ENCODE results near the gene OR1K1. TPM values are rescaled to one million over a fixed set of nuclear protein-coding genes. Genes with fewer than 3 reads are reported as not detected.

OR1K1 gene
- total and polyA plus RNA-seq, 10 of the 15 experiments (the other 5 are each of a cell fraction or from before 2014, with no cell fraction given) = not detected

- intact Hi-C loops (cut with micrococcal nuclease; ENCODE audit: unreplicated experiment) (no loop called here), in situ Hi-C loops (cut with MboI) (loop anchor here (5.0 to 10.0 kb wide), 3 partner anchors 350 to 718 kb away; partner anchors contain the start of gene TTLL11)
- ChIA-PET CTCF (interaction anchor here (0.6 to 5.4 kb wide), 4 partner anchors 347 to 462 kb away, joined by 3 to 81 read pairs (median 4); no protein-coding TSS in a partner anchor), POLR2A (no interaction called here), SMC1A (ENCODE audit: uncharacterized antibody, unreplicated experiment) (no interaction called here), RAD21 (ENCODE audit: unreplicated experiment) (no interaction called here)
- Histone ChIP-seq H4K20me1 (ENCODE audit: control insufficient read depth, insufficient read depth) (no peaks in the 10 kb centered on the region), H3K79me2 (ENCODE audit: control insufficient read depth, insufficient read depth, low read length) (no peaks in the 10 kb centered on the region), H3K36me3 (ENCODE audit: control insufficient read depth in 2 of 2, insufficient read depth in 2 of 2, low read length in 1 of 2) (peaks cover 3 to 4% of the 10 kb centered on the region in 2 experiments; a peak in 2 of 4 replicates), H3K27me3 (replicated peaks in 1 of 2; ENCODE audit: control insufficient read depth in 2 of 2, insufficient read depth in 2 of 2, low read length in 1 of 2) (no peaks in the 10 kb centered on the region), H3K4me3 (no peak overlapping the region), H3K4me1 (ENCODE audit: control insufficient read depth, insufficient read depth, low read length) (no peaks in the 10 kb centered on the region), H3K9me3 (replicated peaks; ENCODE audit: control insufficient read depth, insufficient read depth, low read length) (no peaks in the 10 kb centered on the region), H3K9ac (ENCODE audit: control insufficient read depth, insufficient read depth, low read length) (no peak overlapping the region), H3K27ac (ENCODE audit: control insufficient read depth, insufficient read depth) (no peak overlapping the region), H3K4me2 (ENCODE audit: control insufficient read depth, insufficient read depth) (no peak overlapping the region), H2AFZ (ENCODE audit: control insufficient read depth, low read depth, low read length) (no peak overlapping the region)
- WGBS (ENCODE audit: insufficient coverage, insufficient replicate concordance, low lambda C conversion rate, missing lambda C conversion rate) = 66% methylated on average over 4 of the region's 4 CpGs
- ATAC-seq = no peak
- TF ChIP-seq POLR2A (IDR thresholded peaks at IDR 0.05; ENCODE audit: low read depth, low read length) = no peak
- no peak for TF ChIP-seq ZBTB11 (CRISPR knock-in tag; IDR thresholded peaks at IDR 0.05)
- no peak for TF ChIP-seq SKIL (IDR thresholded peaks at IDR 0.05; ENCODE audit: low read depth, poor library complexity, severe bottlenecking)
- TF ChIP-seq, protein P1, sequence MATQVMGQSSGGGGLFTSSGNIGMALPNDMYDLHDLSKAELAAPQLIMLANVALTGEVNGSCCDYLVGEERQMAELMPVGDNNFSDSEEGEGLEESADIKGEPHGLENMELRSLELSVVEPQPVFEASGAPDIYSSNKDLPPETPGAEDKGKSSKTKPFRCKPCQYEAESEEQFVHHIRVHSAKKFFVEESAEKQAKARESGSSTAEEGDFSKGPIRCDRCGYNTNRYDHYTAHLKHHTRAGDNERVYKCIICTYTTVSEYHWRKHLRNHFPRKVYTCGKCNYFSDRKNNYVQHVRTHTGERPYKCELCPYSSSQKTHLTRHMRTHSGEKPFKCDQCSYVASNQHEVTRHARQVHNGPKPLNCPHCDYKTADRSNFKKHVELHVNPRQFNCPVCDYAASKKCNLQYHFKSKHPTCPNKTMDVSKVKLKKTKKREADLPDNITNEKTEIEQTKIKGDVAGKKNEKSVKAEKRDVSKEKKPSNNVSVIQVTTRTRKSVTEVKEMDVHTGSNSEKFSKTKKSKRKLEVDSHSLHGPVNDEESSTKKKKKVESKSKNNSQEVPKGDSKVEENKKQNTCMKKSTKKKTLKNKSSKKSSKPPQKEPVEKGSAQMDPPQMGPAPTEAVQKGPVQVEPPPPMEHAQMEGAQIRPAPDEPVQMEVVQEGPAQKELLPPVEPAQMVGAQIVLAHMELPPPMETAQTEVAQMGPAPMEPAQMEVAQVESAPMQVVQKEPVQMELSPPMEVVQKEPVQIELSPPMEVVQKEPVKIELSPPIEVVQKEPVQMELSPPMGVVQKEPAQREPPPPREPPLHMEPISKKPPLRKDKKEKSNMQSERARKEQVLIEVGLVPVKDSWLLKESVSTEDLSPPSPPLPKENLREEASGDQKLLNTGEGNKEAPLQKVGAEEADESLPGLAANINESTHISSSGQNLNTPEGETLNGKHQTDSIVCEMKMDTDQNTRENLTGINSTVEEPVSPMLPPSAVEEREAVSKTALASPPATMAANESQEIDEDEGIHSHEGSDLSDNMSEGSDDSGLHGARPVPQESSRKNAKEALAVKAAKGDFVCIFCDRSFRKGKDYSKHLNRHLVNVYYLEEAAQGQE (IDR thresholded peaks at IDR 0.05; ENCODE audit: low read depth, low read length) = no peak
- TF ChIP-seq FOXM1 (IDR thresholded peaks at IDR 0.05; ENCODE audit: low read depth, low read length) = no peak
- no peak for TF ChIP-seq NFYB (IDR thresholded peaks at IDR 0.05; ENCODE audit: insufficient read depth, low read depth, low read length)
- TF ChIP-seq KDM1A (IDR thresholded peaks at IDR 0.05; ENCODE audit: borderline replicate concordance) = no peak
- TF ChIP-seq ZSCAN29 (IDR thresholded peaks at IDR 0.05) = no peak
- TF ChIP-seq, protein P2, sequence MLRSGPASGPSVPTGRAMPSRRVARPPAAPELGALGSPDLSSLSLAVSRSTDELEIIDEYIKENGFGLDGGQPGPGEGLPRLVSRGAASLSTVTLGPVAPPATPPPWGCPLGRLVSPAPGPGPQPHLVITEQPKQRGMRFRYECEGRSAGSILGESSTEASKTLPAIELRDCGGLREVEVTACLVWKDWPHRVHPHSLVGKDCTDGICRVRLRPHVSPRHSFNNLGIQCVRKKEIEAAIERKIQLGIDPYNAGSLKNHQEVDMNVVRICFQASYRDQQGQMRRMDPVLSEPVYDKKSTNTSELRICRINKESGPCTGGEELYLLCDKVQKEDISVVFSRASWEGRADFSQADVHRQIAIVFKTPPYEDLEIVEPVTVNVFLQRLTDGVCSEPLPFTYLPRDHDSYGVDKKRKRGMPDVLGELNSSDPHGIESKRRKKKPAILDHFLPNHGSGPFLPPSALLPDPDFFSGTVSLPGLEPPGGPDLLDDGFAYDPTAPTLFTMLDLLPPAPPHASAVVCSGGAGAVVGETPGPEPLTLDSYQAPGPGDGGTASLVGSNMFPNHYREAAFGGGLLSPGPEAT (IDR thresholded peaks at IDR 0.05; ENCODE audit: low read depth) = no peak
- TF ChIP-seq HCFC1 (IDR thresholded peaks at IDR 0.05; ENCODE audit: low read length) = no peak
- no peak for TF ChIP-seq E2F4 (IDR thresholded peaks at IDR 0.05; ENCODE audit: low read depth, low read length)
- FAIRE-seq = no peak
- no TSS peak for BruUV-seq (replicated peaks)
- no peak for DNase-seq (ENCODE audit: low read depth, low spot score)
Measured at GRCh38 chr9:122812736-122813135, 12.8 kb downstream of the OR1K1 start.

Data from GM12878 (cell line).